HepG2 (cell line): ENCODE measurements around the gene ZNF8. TPM values are rescaled to one million over a fixed set of nuclear protein-coding genes. Genes with fewer than 3 reads are reported as not detected.

Experiments used
- CENPT ChIP-seq: sonication (generic); formaldehyde crosslinking; IDR thresholded peaks from 2 replicates; pipeline ENCODE4 v1.8.0; 2022; ENCODE audit warnings: low read depth, mild to moderate bottlenecking, moderate library complexity, missing genetic modification reagents
- CREM ChIP-seq, 2 experiments: sonication (generic) in 1 of 2; formaldehyde crosslinking in 1 of 2; IDR thresholded peaks; 2 replicates each; pipeline versions ENCODE4 v1.4.0 to v1.6.1; 2016 to 2020; ENCODE audit warnings: antibody characterized with exemption in 1 of 2, mild to moderate bottlenecking in 1 of 2, missing genetic modification reagents in 1 of 2
- HDAC2 ChIP-seq: sonication (generic); formaldehyde crosslinking; IDR thresholded peaks from 2 replicates; pipeline ENCODE4 v1.4.0; 2020; ENCODE audit warnings: missing genetic modification reagents
- NFKBIZ ChIP-seq: IDR thresholded peaks from 2 replicates; pipeline ENCODE4 v1.6.1; 2018; ENCODE audit warnings: missing genetic modification reagents, missing compliant biosample characterization
- SMC3 ChIP-seq: IDR thresholded peaks from 2 replicates; pipeline ENCODE4 v1.6.1; 2011; ENCODE audit warnings: low read length, improper control_type of control experiment
- ZNF510 ChIP-seq: sonication (generic); formaldehyde crosslinking; IDR thresholded peaks from 2 replicates; pipeline ENCODE4 v1.4.0; 2020; ENCODE audit warnings: low read depth, mild to moderate bottlenecking, missing genetic modification reagents
- ZNF841 ChIP-seq: sonication (generic); formaldehyde crosslinking; IDR thresholded peaks from 2 replicates; pipeline ENCODE4 v1.8.1; 2023; ENCODE audit warnings: missing genetic modification reagents, borderline replicate concordance
- polyA plus RNA-seq, 8 experiments: library from polyadenylated mRNA; depleted of rRNA in 3 of 8; stranded (reverse) in 7 of 8; unstranded in 1 of 8; fragments of >200 nt; fragmentation: Illumina TruSeq in 4 of 8; extraction: Trizol in 4 of 8; gene quantifications; 2 replicates each; pipeline versions ENCODE4 v1.2.1 to v1.2.3, GENCODE V29; 2011 to 2016; ENCODE audit warnings: low read depth in 4 of 8, missing spikeins in 1 of 8, mixed read lengths in 1 of 8; ENCODE audit not compliant: insufficient read depth in 1 of 8
- total RNA-seq, 5 experiments: library from RNA; depleted of rRNA; stranded (reverse); fragments of >200 nt; fragmentation: Illumina TruSeq; extraction: Trizol; gene quantifications; 2 replicates each; pipeline ENCODE4 v1.2.3, GENCODE V29; 2016; ENCODE audit warnings: low read depth in 1 of 5
- TF ChIP-seq, protein P1 (sequence below): IDR thresholded peaks from 2 replicates; pipeline ENCODE4 v1.6.1; 2016; ENCODE audit warnings: low read depth, missing genetic modification reagents, missing compliant biosample characterization
- TF ChIP-seq, protein P2 (sequence below), 2 experiments: sonication (generic) in 1 of 2; formaldehyde crosslinking in 1 of 2; IDR thresholded peaks; 2 replicates each; pipeline versions ENCODE4 v1.4.0 to v1.6.1; 2016 to 2020; ENCODE audit warnings: borderline replicate concordance in 1 of 2, low read depth in 1 of 2, mild to moderate bottlenecking in 1 of 2, missing genetic modification reagents in 1 of 2
- TF ChIP-seq, protein P3 (sequence below): sonication (generic); formaldehyde crosslinking; IDR thresholded peaks from 2 replicates; pipeline ENCODE4 v1.5.0; 2020; ENCODE audit warnings: mild to moderate bottlenecking, missing genetic modification reagents
- TF ChIP-seq, protein P4 (sequence below): IDR thresholded peaks from 2 replicates; pipeline ENCODE4 v1.6.1; 2016
- TF ChIP-seq, protein P5 (sequence below): sonication (generic); formaldehyde crosslinking; IDR thresholded peaks from 2 replicates; pipeline ENCODE4 v1.8.0; 2022; ENCODE audit warnings: mild to moderate bottlenecking, missing genetic modification reagents

Gene ZNF8
- total and polyA plus RNA-seq, 2 of the 13 experiments (the other 11 are each of a cell fraction or from before 2014, with no cell fraction given): 3.1 to 3.3 TPM

DNA sequence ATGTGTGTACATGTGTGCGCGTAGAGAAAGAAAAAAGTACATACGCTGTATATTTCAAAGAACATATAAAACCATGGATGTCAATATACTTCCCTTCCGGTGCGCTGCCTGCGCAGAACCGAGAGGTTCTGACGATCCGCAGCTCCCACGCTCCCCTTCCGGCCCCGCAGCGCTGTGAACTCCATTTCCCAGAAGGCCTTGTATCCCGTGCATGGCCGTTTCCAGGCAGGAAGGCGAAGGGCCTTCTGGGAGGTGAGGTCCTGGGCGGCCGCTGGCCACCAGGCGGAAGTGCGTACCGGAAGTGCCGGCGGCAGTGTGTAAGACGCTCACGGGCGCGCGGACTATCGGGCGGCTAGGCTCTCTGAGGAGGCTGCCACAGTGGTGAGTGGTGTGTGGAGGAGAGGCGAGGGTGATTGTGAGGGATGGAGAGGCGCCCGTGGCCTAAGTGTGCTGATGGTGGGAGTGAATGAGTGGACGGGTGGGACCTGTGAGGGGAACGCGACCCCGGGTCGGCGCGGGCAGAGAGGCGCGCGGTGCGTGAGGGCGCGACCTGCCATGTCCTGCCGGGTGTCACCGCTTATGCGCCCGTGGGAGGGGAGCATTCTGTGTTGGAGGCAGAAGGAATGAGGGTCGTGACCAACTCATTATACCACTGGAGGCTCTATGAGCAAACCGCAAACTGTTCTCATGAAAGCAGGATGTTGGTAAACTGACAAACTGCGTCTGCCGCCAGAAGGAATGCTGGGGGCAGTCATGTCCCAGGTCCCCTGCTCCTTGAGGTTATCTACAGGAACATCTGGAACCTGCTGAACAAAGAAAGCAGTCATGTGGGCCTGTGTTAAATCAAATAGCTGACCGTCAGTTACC lies 26.5 kb downstream of the ZNF8 start, which contains the start of gene ERVK3-1 (continued):
- TF ChIP-seq, protein P1, sequence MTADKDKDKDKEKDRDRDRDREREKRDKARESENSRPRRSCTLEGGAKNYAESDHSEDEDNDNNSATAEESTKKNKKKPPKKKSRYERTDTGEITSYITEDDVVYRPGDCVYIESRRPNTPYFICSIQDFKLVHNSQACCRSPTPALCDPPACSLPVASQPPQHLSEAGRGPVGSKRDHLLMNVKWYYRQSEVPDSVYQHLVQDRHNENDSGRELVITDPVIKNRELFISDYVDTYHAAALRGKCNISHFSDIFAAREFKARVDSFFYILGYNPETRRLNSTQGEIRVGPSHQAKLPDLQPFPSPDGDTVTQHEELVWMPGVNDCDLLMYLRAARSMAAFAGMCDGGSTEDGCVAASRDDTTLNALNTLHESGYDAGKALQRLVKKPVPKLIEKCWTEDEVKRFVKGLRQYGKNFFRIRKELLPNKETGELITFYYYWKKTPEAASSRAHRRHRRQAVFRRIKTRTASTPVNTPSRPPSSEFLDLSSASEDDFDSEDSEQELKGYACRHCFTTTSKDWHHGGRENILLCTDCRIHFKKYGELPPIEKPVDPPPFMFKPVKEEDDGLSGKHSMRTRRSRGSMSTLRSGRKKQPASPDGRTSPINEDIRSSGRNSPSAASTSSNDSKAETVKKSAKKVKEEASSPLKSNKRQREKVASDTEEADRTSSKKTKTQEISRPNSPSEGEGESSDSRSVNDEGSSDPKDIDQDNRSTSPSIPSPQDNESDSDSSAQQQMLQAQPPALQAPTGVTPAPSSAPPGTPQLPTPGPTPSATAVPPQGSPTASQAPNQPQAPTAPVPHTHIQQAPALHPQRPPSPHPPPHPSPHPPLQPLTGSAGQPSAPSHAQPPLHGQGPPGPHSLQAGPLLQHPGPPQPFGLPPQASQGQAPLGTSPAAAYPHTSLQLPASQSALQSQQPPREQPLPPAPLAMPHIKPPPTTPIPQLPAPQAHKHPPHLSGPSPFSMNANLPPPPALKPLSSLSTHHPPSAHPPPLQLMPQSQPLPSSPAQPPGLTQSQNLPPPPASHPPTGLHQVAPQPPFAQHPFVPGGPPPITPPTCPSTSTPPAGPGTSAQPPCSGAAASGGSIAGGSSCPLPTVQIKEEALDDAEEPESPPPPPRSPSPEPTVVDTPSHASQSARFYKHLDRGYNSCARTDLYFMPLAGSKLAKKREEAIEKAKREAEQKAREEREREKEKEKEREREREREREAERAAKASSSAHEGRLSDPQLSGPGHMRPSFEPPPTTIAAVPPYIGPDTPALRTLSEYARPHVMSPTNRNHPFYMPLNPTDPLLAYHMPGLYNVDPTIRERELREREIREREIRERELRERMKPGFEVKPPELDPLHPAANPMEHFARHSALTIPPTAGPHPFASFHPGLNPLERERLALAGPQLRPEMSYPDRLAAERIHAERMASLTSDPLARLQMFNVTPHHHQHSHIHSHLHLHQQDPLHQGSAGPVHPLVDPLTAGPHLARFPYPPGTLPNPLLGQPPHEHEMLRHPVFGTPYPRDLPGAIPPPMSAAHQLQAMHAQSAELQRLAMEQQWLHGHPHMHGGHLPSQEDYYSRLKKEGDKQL: no peak; the same call in 1 of the 2 replicates
- no peak for TF ChIP-seq ZNF510 (CRISPR knock-in tag)
- TF ChIP-seq NFKBIZ (CRISPR knock-in tag): 0 out of 2 replicates have a peak, but pooled peaks have one; percentile 45
- TF ChIP-seq, protein P2, sequence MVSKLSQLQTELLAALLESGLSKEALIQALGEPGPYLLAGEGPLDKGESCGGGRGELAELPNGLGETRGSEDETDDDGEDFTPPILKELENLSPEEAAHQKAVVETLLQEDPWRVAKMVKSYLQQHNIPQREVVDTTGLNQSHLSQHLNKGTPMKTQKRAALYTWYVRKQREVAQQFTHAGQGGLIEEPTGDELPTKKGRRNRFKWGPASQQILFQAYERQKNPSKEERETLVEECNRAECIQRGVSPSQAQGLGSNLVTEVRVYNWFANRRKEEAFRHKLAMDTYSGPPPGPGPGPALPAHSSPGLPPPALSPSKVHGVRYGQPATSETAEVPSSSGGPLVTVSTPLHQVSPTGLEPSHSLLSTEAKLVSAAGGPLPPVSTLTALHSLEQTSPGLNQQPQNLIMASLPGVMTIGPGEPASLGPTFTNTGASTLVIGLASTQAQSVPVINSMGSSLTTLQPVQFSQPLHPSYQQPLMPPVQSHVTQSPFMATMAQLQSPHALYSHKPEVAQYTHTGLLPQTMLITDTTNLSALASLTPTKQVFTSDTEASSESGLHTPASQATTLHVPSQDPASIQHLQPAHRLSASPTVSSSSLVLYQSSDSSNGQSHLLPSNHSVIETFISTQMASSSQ (IDR thresholded peaks at IDR 0.05; ENCODE audit: low read depth): no peak
- TF ChIP-seq, protein P2 (CRISPR knock-in tag; IDR thresholded peaks at IDR 0.05; ENCODE audit: borderline replicate concordance): no peak; the same call in 1 of the 2 replicates
- TF ChIP-seq, protein P3, sequence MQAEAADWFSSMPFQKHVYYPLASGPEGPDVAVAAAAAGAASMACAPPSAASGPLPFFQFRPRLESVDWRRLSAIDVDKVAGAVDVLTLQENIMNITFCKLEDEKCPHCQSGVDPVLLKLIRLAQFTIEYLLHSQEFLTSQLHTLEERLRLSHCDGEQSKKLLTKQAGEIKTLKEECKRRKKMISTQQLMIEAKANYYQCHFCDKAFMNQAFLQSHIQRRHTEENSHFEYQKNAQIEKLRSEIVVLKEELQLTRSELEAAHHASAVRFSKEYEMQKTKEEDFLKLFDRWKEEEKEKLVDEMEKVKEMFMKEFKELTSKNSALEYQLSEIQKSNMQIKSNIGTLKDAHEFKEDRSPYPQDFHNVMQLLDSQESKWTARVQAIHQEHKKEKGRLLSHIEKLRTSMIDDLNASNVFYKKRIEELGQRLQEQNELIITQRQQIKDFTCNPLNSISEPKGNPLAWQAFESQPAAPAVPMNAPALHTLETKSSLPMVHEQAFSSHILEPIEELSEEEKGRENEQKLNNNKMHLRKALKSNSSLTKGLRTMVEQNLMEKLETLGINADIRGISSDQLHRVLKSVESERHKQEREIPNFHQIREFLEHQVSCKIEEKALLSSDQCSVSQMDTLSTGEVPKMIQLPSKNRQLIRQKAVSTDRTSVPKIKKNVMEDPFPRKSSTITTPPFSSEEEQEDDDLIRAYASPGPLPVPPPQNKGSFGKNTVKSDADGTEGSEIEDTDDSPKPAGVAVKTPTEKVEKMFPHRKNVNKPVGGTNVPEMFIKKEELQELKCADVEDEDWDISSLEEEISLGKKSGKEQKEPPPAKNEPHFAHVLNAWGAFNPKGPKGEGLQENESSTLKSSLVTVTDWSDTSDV: no peak
- TF ChIP-seq SMC3: no peak
- TF ChIP-seq CREM (IDR thresholded peaks at IDR 0.05): peak; percentile 98
- TF ChIP-seq CREM (CRISPR knock-in tag; IDR thresholded peaks at IDR 0.05): 0 out of 2 replicates have a peak, but pooled peaks have one; percentile 15
- no peak for TF ChIP-seq CENPT (CRISPR knock-in tag)
- TF ChIP-seq, protein P4, sequence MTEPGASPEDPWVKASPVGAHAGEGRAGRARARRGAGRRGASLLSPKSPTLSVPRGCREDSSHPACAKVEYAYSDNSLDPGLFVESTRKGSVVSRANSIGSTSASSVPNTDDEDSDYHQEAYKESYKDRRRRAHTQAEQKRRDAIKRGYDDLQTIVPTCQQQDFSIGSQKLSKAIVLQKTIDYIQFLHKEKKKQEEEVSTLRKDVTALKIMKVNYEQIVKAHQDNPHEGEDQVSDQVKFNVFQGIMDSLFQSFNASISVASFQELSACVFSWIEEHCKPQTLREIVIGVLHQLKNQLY (CRISPR knock-in tag): peak; percentile 69
- peak; percentile 71 for TF ChIP-seq HDAC2 (CRISPR knock-in tag)
- TF ChIP-seq ZNF841: no peak
- TF ChIP-seq, protein P5, sequence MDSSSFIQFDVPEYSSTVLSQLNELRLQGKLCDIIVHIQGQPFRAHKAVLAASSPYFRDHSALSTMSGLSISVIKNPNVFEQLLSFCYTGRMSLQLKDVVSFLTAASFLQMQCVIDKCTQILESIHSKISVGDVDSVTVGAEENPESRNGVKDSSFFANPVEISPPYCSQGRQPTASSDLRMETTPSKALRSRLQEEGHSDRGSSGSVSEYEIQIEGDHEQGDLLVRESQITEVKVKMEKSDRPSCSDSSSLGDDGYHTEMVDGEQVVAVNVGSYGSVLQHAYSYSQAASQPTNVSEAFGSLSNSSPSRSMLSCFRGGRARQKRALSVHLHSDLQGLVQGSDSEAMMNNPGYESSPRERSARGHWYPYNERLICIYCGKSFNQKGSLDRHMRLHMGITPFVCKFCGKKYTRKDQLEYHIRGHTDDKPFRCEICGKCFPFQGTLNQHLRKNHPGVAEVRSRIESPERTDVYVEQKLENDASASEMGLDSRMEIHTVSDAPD (CRISPR knock-in tag): peak; percentile 83
